Prostate gland (tissue), 2 donors: Measurements from ENCODE around the gene PGR.

Source experiments
- POLR2A ChIP-seq: fragments of 450-650 bp; IDR thresholded peaks from one replicate; pipeline ENCODE4 v1.6.1; 2016; ENCODE audit warnings: antibody characterized with exemption, mild to moderate bottlenecking
- POLR2AphosphoS5 ChIP-seq: sonication (generic); formaldehyde crosslinking; IDR thresholded peaks from one replicate; pipeline ENCODE4 v1.6.1; 2017; ENCODE audit warnings: antibody characterized with exemption
- TF ChIP-seq, protein P1 (sequence below), 4 experiments: fragments of 200-600 bp in 2 of 4; fragments of 450-650 bp in 2 of 4; sonication (generic) in 2 of 4; IDR thresholded peaks; 1 replicate in 3 of 4; 2 replicates in 1 of 4; pipeline ENCODE4 v1.5.1; 2016 to 2019; ENCODE audit warnings: antibody characterized with exemption in 4 of 4, mild to moderate bottlenecking in 2 of 4, moderate library complexity in 2 of 4

DNA sequence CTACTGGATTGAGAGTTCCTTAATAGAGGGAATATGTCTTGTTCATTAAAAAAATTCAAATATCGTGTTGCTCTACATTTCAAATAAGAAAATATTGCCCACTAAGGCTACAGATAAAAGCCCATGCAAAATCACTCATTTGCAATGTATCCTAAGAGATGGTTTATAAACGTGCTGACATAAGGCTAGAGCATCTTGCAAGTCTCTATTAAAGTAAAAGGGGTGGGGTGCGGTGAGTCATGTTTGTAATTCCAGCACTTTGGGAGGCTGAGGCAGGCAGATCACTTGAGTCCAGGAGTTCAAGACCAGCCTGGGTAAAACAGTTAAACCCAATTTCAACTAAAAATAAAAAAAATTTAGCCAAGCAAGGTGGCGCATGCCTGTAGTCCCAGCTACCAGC, 70.3 kb downstream of the PGR start:
- TF ChIP-seq, protein P1, sequence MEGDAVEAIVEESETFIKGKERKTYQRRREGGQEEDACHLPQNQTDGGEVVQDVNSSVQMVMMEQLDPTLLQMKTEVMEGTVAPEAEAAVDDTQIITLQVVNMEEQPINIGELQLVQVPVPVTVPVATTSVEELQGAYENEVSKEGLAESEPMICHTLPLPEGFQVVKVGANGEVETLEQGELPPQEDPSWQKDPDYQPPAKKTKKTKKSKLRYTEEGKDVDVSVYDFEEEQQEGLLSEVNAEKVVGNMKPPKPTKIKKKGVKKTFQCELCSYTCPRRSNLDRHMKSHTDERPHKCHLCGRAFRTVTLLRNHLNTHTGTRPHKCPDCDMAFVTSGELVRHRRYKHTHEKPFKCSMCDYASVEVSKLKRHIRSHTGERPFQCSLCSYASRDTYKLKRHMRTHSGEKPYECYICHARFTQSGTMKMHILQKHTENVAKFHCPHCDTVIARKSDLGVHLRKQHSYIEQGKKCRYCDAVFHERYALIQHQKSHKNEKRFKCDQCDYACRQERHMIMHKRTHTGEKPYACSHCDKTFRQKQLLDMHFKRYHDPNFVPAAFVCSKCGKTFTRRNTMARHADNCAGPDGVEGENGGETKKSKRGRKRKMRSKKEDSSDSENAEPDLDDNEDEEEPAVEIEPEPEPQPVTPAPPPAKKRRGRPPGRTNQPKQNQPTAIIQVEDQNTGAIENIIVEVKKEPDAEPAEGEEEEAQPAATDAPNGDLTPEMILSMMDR (IDR thresholded peaks at IDR 0.05): no peak
- no peak for TF ChIP-seq POLR2AphosphoS5
- no peak for TF ChIP-seq POLR2A
